ENCODE data around the gene ERC2.

DNA sequence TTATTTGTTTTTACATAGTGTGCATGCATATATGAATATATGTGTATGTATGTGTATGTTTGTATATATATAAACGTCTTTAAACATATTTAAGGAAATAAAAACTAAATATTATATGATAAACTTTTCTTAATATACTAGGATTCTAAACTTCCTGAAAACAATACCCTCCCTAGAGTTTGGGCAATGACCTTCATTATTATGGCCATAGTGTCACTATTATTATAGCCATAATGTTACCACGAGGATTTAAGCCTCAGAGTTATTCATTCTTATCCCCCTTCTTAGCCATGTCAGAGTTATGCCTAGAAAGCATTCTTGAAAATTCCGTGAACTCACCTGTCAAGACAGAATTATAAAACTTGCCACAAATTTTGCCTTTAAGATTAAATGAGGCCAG, 335.5 kb downstream of the ERC2 start:
- TF ChIP-seq, protein P1, sequence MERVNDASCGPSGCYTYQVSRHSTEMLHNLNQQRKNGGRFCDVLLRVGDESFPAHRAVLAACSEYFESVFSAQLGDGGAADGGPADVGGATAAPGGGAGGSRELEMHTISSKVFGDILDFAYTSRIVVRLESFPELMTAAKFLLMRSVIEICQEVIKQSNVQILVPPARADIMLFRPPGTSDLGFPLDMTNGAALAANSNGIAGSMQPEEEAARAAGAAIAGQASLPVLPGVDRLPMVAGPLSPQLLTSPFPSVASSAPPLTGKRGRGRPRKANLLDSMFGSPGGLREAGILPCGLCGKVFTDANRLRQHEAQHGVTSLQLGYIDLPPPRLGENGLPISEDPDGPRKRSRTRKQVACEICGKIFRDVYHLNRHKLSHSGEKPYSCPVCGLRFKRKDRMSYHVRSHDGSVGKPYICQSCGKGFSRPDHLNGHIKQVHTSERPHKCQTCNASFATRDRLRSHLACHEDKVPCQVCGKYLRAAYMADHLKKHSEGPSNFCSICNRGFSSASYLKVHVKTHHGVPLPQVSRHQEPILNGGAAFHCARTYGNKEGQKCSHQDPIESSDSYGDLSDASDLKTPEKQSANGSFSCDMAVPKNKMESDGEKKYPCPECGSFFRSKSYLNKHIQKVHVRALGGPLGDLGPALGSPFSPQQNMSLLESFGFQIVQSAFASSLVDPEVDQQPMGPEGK (CRISPR knock-in tag; IDR thresholded peaks at IDR 0.05; ENCODE audit: borderline replicate concordance): no peak
- TF ChIP-seq TOX (CRISPR knock-in tag; IDR thresholded peaks at IDR 0.05; ENCODE audit: borderline replicate concordance) (no peak), BACH2 (CRISPR knock-in tag; IDR thresholded peaks at IDR 0.05; ENCODE audit: borderline replicate concordance) (no peak), ZFP3 (CRISPR knock-in tag; IDR thresholded peaks at IDR 0.05) (no peak), RARB (CRISPR knock-in tag; IDR thresholded peaks at IDR 0.05) (no peak)
- TF ChIP-seq, protein P2, sequence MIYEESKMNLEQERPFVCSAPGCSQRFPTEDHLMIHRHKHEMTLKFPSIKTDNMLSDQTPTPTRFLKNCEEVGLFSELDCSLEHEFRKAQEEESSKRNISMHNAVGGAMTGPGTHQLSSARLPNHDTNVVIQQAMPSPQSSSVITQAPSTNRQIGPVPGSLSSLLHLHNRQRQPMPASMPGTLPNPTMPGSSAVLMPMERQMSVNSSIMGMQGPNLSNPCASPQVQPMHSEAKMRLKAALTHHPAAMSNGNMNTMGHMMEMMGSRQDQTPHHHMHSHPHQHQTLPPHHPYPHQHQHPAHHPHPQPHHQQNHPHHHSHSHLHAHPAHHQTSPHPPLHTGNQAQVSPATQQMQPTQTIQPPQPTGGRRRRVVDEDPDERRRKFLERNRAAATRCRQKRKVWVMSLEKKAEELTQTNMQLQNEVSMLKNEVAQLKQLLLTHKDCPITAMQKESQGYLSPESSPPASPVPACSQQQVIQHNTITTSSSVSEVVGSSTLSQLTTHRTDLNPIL (CRISPR knock-in tag; IDR thresholded peaks at IDR 0.05; ENCODE audit: low read depth): no peak

Data from SK-N-SH treated with all-trans-retinoic acid at 6 μM for 48 hours (cell line).